CD4-positive, alpha-beta memory T cell (primary cell): ENCODE data around the gene MICAL3. TPM values are rescaled to one million over a fixed set of nuclear protein-coding genes. Genes with fewer than 3 reads are reported as not detected.
"Not testable (repeated sequence)": the region's sequence is repeated elsewhere in the genome, so short reads cannot be mapped to it uniquely, and the experiment has no call there.

Source experiments
- CTCF ChIA-PET: fragments of 350-600 bp; sonication (Branson Sonifier 250); formaldehyde crosslinking; loops from one replicate; lab custom pipeline; 2021; ENCODE audit warnings: inconsistent platforms; ENCODE audit not compliant: partially characterized antibody; lab: Charles Lee
- POLR2A ChIA-PET: fragments of 350-600 bp; sonication (Branson Sonifier 250); formaldehyde crosslinking; loops from one replicate; lab custom pipeline; 2021; ENCODE audit not compliant: partially characterized antibody; lab: Charles Lee
- DNase-seq, 5 donors: peaks; one replicate each; pipeline versions ENCODE4 v3.0.0 to v3.0.0-alpha.2; 2020 to 2022; ENCODE audit warnings: mixed read lengths in 1 of 5
- H3K27ac ChIP-seq: one replicate; pipeline ENCODE4 v1.7.0; 2013; ENCODE audit warnings: low read depth, low read length
- H3K27me3 ChIP-seq: 2 replicates; pipeline ENCODE4 v1.7.0; 2013; ENCODE audit warnings: mild to moderate bottlenecking, low read length, moderate library complexity; ENCODE audit not compliant: insufficient read depth
- H3K36me3 ChIP-seq: 2 replicates; pipeline ENCODE4 v1.7.0; 2013; ENCODE audit warnings: mild to moderate bottlenecking, low read length, moderate library complexity; ENCODE audit not compliant: insufficient read depth
- H3K4me1 ChIP-seq: 2 replicates; pipeline ENCODE4 v1.7.0; 2013; ENCODE audit warnings: mild to moderate bottlenecking, low read length, moderate library complexity; ENCODE audit not compliant: insufficient read depth
- H3K4me3 ChIP-seq, 2 donors: one replicate each; pipeline ENCODE4 v1.7.0; 2013; ENCODE audit warnings: low read length in 2 of 2, mild to moderate bottlenecking in 1 of 2
- H3K9me3 ChIP-seq, 2 donors: one replicate each; pipeline ENCODE4 v1.7.0; 2013; ENCODE audit warnings: low read length in 2 of 2, control low read depth in 1 of 2; ENCODE audit not compliant: control insufficient read depth in 1 of 2
- H3K27ac Mint-ChIP-seq, 7 donors: one replicate each; pipeline ENCODE4 v1.8.0; 2020 to 2021; ENCODE audit warnings: mixed read lengths in 7 of 7, mild to moderate bottlenecking in 6 of 7, inconsistent platforms in 3 of 7, moderate library complexity in 3 of 7
- H3K27me3 Mint-ChIP-seq, 2 donors: one replicate each; pipeline ENCODE4 v1.8.0; 2020 to 2021; ENCODE audit warnings: mixed read lengths in 2 of 2
- H3K36me3 Mint-ChIP-seq, 2 donors: one replicate each; pipeline ENCODE4 v1.8.0; 2020 to 2021; ENCODE audit warnings: mixed read lengths in 2 of 2, inconsistent platforms in 1 of 2, mild to moderate bottlenecking in 1 of 2
- H3K4me1 Mint-ChIP-seq, 4 donors: one replicate each; pipeline ENCODE4 v1.8.0; 2020 to 2021; ENCODE audit warnings: mixed read lengths in 4 of 4, mild to moderate bottlenecking in 1 of 4
- H3K4me3 Mint-ChIP-seq, 8 donors: one replicate each; pipeline ENCODE4 v1.8.0; 2020 to 2021; ENCODE audit warnings: mixed read lengths in 8 of 8, mild to moderate bottlenecking in 7 of 8, moderate library complexity in 6 of 8, inconsistent platforms in 3 of 8
- H3K9me3 Mint-ChIP-seq, 8 donors: one replicate each; pipeline ENCODE4 v1.8.0; 2020 to 2021; ENCODE audit warnings: mixed read lengths in 8 of 8, mild to moderate bottlenecking in 5 of 8, inconsistent platforms in 3 of 8, moderate library complexity in 1 of 8
- intact Hi-C: fragments of 100-400 bp; cut with micrococcal nuclease; formaldehyde crosslinking; loops from one replicate; pipeline ENCODE4 v1.15.1; 2023
- polyA plus RNA-seq, 2 donors: library from polyadenylated mRNA; unstranded; fragments of 300-500 nt; fragmentation: Illumina TruSeq; gene quantifications; one replicate each; pipeline ENCODE4 v1.2.3, GENCODE V29; 2021
- total RNA-seq, 2 experiments: library from RNA; stranded (reverse); gene quantifications; one replicate each; pipeline ENCODE4 v1.2.3, GENCODE V29; 2021

The MICAL3 gene
- total and polyA plus RNA-seq, 4 experiments from 2014 or later: 0.97 to 28.9 (median 14.4) TPM

GRCh38 chr22:17941471-17942406, 82.6 kb downstream of the MICAL3 start:
- Mint-ChIP-seq H3K27ac (peak overlapping the region in 1 of 7 donors; percentile 54), H3K9me3 (no peaks in the 10 kb centered on the region), H3K4me1 (peaks cover 5 to 56% (median 24%) of the 10 kb centered on the region in 4 donors)

DNA sequence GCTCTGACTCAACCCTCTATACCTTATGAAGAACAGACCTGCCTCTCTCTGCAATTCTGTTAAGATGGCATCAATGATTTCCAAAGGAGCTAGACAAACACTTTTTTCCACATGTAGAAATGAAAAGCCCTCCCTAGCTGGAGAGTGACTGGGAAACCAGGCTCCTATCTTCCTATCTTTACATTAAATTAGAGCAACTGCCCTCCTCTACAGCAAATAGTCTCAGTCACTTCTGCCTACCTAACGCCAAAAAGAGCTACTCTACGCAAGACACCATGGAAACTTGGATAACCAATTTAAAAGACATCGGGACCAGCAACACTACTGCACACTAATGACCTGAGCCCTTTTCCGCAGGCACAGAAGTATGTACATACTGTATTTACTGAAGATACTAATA, 84.8 kb downstream of the MICAL3 start:
- H3K27ac ChIP-seq: no peak overlapping the region
- no peak overlapping the region for H3K27ac Mint-ChIP-seq

More at GRCh38 chr22:17941471-17942406, 82.6 kb downstream of the MICAL3 start:
- intact Hi-C loops: no loop called here
- Mint-ChIP-seq H3K27me3 (no peaks in the 10 kb centered on the region), H3K36me3 (peaks cover 2 to 8% of the 10 kb centered on the region in 2 donors), H3K4me3 (no peak overlapping the region)
- H3K4me3 ChIP-seq: no peak overlapping the region
- H3K27me3 ChIP-seq: no peaks in the 10 kb centered on the region
- H3K9me3 ChIP-seq: no peaks in the 10 kb centered on the region
- H3K36me3 ChIP-seq: no peaks in the 10 kb centered on the region
- DNase-seq: no peak
- ChIA-PET POLR2A (no interaction called here), CTCF (no interaction called here)
- H3K27ac ChIP-seq: no peak overlapping the region
- H3K4me1 ChIP-seq: peaks cover 3% of the 10 kb centered on the region

DNA sequence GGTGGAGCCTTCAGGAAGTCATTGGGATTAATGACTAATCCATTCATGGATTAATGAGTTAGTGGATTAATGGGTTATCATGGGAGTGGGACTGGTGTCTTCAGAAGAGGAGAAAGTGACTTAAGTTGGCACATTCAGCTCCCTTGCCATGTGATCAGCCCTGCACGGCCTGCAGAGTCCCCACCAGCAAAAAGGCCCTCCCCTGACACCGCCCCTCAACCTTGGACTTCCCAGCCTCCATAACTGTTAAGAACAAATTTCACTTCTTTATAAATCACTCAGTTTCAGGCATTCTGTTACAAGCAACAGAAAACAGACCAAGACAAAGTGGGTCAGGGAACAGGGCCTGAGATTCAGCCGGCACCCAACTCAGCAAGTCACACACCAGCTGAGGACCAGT, 85.3 kb downstream of the MICAL3 start:
- Histone ChIP-seq H3K9me3 (no peaks in the 10 kb centered on the region), H3K4me1 (no peaks in the 10 kb centered on the region), H3K4me3 (no peak overlapping the region), H3K36me3 (no peaks in the 10 kb centered on the region), H3K27ac (no peak overlapping the region), H3K27me3 (no peaks in the 10 kb centered on the region)
- H3K9me3 Mint-ChIP-seq: no peaks in the 10 kb centered on the region
- H3K27me3 Mint-ChIP-seq: no peaks in the 10 kb centered on the region
- DNase-seq: no peak
- intact Hi-C loops: no loop called here
- H3K4me1 Mint-ChIP-seq: peaks cover 5 to 60% (median 32%) of the 10 kb centered on the region in 4 donors
- H3K4me3 Mint-ChIP-seq: no peak overlapping the region
- no peak overlapping the region for H3K27ac Mint-ChIP-seq
- ChIA-PET POLR2A (no interaction called here), CTCF (no interaction called here)
- H3K36me3 Mint-ChIP-seq: peaks cover 1 to 12% of the 10 kb centered on the region in 2 donors

More for the DNA sequence above, 84.8 kb downstream of the MICAL3 start:
- Histone ChIP-seq H3K4me1 (no peaks in the 10 kb centered on the region), H3K9me3 (no peaks in the 10 kb centered on the region), H3K27me3 (no peaks in the 10 kb centered on the region), H3K4me3 (no peak overlapping the region), H3K36me3 (no peaks in the 10 kb centered on the region)
- intact Hi-C loops: no loop called here
- Mint-ChIP-seq H3K4me3 (no peak overlapping the region), H3K36me3 (peaks cover 1 to 12% of the 10 kb centered on the region in 2 donors), H3K27me3 (no peaks in the 10 kb centered on the region), H3K4me1 (peaks cover 5 to 54% (median 29%) of the 10 kb centered on the region in 4 donors), H3K9me3 (no peaks in the 10 kb centered on the region)
- no peak for DNase-seq
- ChIA-PET POLR2A (no interaction called here), CTCF (no interaction called here)

DNA sequence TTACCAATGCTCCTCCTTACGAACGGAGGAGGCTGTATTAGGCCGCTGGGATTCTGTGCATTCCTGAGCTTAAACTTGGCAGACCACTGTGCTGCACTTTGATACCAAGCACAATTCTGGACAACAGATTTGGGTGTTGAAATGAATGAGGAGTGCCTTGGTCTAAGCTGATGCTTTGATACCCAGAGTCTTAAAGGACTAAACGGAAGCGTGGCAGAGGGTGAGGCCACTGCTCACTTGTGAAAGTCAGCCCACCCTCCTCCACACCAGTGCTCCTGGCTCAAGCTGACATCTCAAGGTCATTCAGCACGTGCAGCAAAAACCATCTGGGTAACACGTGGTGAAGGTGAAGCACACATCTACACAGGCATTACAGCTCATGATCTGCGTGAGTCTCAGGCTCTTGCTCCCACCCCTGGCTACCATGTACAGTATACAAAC, 85.9 kb downstream of the MICAL3 start:
- Mint-ChIP-seq H3K9me3 (no peaks in the 10 kb centered on the region), H3K4me1 (peaks cover 7 to 63% (median 34%) of the 10 kb centered on the region in 4 donors), H3K27me3 (no peaks in the 10 kb centered on the region), H3K27ac (no peak overlapping the region), H3K36me3 (peaks cover 1 to 12% of the 10 kb centered on the region in 2 donors), H3K4me3 (no peak overlapping the region)
- H3K36me3 ChIP-seq: no peaks in the 10 kb centered on the region
- H3K27me3 ChIP-seq: no peaks in the 10 kb centered on the region
- DNase-seq: no peak
- H3K9me3 ChIP-seq: no peaks in the 10 kb centered on the region
- no peaks in the 10 kb centered on the region for H3K4me1 ChIP-seq
- intact Hi-C loops: no loop called here
- H3K27ac ChIP-seq: no peak overlapping the region
- H3K4me3 ChIP-seq: no peak overlapping the region
- ChIA-PET POLR2A (no interaction called here), CTCF (no interaction called here)

DNA sequence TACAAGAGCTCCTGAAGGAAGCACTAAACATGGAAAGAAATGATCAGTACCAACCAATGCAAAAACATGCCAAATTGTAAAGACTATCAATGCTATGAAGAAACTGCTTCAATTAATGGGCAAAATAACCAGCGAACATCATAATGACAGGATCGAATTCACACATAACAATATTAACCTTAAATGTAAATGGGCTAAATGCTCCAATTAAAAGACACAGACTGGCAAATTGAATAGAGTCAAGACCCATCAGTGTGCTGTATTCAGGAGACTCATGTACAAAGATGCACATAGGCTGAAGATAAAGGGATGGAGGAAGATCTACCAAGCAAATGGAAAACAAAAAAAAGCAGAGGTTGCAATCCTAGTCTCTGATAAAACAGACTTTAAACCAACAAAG, 91.9 kb downstream of the MICAL3 start:
- H3K4me3 ChIP-seq, H3K27me3 Mint-ChIP-seq, H3K9me3 ChIP-seq, intact Hi-C loops, H3K4me1 ChIP-seq, CTCF ChIA-PET, H3K27ac ChIP-seq, H3K4me3 Mint-ChIP-seq, H3K9me3 Mint-ChIP-seq, POLR2A ChIA-PET, DNase-seq, H3K27ac Mint-ChIP-seq, H3K36me3 Mint-ChIP-seq, H3K27me3 ChIP-seq, H3K36me3 ChIP-seq: not testable (repeated sequence)
- peaks cover 11 to 60% (median 34%) of the 10 kb centered on the region in 4 donors for H3K4me1 Mint-ChIP-seq

DNA sequence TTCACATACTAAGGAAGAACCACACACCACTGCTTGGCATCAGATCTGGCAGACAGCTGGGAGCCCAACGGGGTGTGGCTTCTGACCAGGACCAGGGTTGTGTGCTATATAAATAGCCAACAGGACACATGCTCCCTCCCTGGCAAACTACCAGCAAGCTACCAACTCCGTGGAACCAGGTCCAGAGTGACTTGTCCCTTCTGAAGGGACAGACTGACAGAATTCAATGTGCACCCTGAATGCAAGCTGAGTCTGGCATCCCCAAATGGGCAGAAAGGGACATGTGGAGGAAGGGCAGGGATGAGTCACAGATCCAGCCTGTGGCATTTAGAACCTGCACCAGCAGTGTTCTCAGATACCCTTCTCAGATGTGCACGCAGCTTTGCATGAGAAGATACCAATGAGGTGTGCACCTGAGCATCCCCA, 92.9 kb downstream of the MICAL3 start:
- POLR2A ChIA-PET: no interaction called here
- Mint-ChIP-seq H3K27ac (no peak overlapping the region), H3K27me3 (no peaks in the 10 kb centered on the region), H3K4me3 (no peak overlapping the region), H3K9me3 (no peaks in the 10 kb centered on the region), H3K4me1 (peaks cover 16 to 64% (median 37%) of the 10 kb centered on the region in 4 donors), H3K36me3 (peaks cover 0 to 3% of the 10 kb centered on the region in 2 donors)
- no peaks in the 10 kb centered on the region for H3K9me3 ChIP-seq
- DNase-seq: no peak
- intact Hi-C loops: no loop called here
- H3K4me1 ChIP-seq: no peaks in the 10 kb centered on the region
- H3K27ac ChIP-seq: no peak overlapping the region
- no peaks in the 10 kb centered on the region for H3K27me3 ChIP-seq
- no peak overlapping the region for H3K4me3 ChIP-seq
- H3K36me3 ChIP-seq: no peaks in the 10 kb centered on the region
- CTCF ChIA-PET: no interaction called here

- no peak overlapping the region for H3K4me3 ChIP-seq
- Mint-ChIP-seq H3K36me3 (no peaks in the 10 kb centered on the region), H3K27me3 (no peaks in the 10 kb centered on the region), H3K27ac (no peak overlapping the region), H3K4me1 (peaks cover 17 to 65% (median 36%) of the 10 kb centered on the region in 4 donors), H3K4me3 (no peak overlapping the region), H3K9me3 (no peaks in the 10 kb centered on the region)
- H3K36me3 ChIP-seq: no peaks in the 10 kb centered on the region
- no peaks in the 10 kb centered on the region for H3K27me3 ChIP-seq
- ChIA-PET POLR2A (no interaction called here), CTCF (no interaction called here)
- DNase-seq: no peak
- no peak overlapping the region for H3K27ac ChIP-seq
- intact Hi-C loops: no loop called here
- H3K4me1 ChIP-seq: no peaks in the 10 kb centered on the region
- H3K9me3 ChIP-seq: no peaks in the 10 kb centered on the region
Measured at GRCh38 chr22:17930455-17931313, 93.7 kb downstream of the MICAL3 start.
